Liver (tissue), 9 donors: ENCODE data around the gene USO1. TPM values are rescaled to one million over a fixed set of nuclear protein-coding genes. Genes with fewer than 3 reads are reported as not detected.

Experiments used
- DNase-seq: peaks from one replicate; pipeline ENCODE4 v3.0.0-alpha.2; 2017; ENCODE audit warnings: low spot score
- H3K27ac ChIP-seq, 2 donors: one replicate each; pipeline ENCODE4 v1.7.0; 2013; ENCODE audit warnings: inconsistent platforms in 2 of 2, low read length in 2 of 2, control low read depth in 1 of 2, low read depth in 1 of 2, mild to moderate bottlenecking in 1 of 2
- H3K27me3 ChIP-seq, 4 donors: one replicate each; pipeline versions ENCODE4 v1.6.1 to v1.7.0; 2013; ENCODE audit warnings: low read length in 3 of 4, inconsistent platforms in 1 of 4, mild to moderate bottlenecking in 1 of 4, moderate library complexity in 1 of 4; ENCODE audit not compliant: control insufficient read depth in 4 of 4, insufficient read depth in 4 of 4
- H3K36me3 ChIP-seq, 4 donors: one replicate each; pipeline versions ENCODE4 v1.6.1 to v1.7.0; 2013; ENCODE audit warnings: low read length in 3 of 4, mild to moderate bottlenecking in 3 of 4, low read depth in 1 of 4, moderate library complexity in 1 of 4; ENCODE audit not compliant: control insufficient read depth in 4 of 4, insufficient read depth in 3 of 4
- H3K4me1 ChIP-seq, 4 donors: one replicate each; pipeline versions ENCODE4 v1.6.1 to v1.7.0; 2013; ENCODE audit warnings: low read length in 3 of 4, mild to moderate bottlenecking in 3 of 4, moderate library complexity in 1 of 4; ENCODE audit not compliant: control insufficient read depth in 4 of 4, insufficient read depth in 4 of 4
- H3K4me3 ChIP-seq, 3 donors: one replicate each; pipeline versions ENCODE4 v1.6.1 to v1.7.0; 2013; ENCODE audit warnings: low read length in 3 of 3, control low read depth in 1 of 3, low read depth in 1 of 3, mild to moderate bottlenecking in 1 of 3
- H3K9ac ChIP-seq, 2 donors: one replicate each; pipeline ENCODE4 v1.7.0; 2013; ENCODE audit warnings: low read length in 2 of 2, mild to moderate bottlenecking in 2 of 2, moderate library complexity in 2 of 2, control low read depth in 1 of 2, low read depth in 1 of 2
- H3K9me3 ChIP-seq, 4 donors: one replicate each; pipeline versions ENCODE4 v1.6.1 to v1.7.0; 2013; ENCODE audit warnings: low read length in 3 of 4; ENCODE audit not compliant: control insufficient read depth in 4 of 4
- GABPA ChIP-seq, 2 donors: IDR thresholded peaks in 1 of 2; conservative IDR thresholded peaks in 1 of 2; 2 replicates each; pipeline ENCODE4 v1.6.1; 2016; ENCODE audit warnings: antibody characterized with exemption in 2 of 2, mild to moderate bottlenecking in 1 of 2, moderate library complexity in 1 of 2
- HNF4A ChIP-seq, 2 donors: conservative IDR thresholded peaks; 2 replicates each; pipeline ENCODE4 v1.6.1; 2016; ENCODE audit warnings: antibody characterized with exemption in 2 of 2, mild to moderate bottlenecking in 2 of 2
- HNF4G ChIP-seq: IDR thresholded peaks from 2 replicates; pipeline ENCODE4 v1.6.1; 2016; ENCODE audit warnings: antibody characterized with exemption
- JUND ChIP-seq, 2 donors: IDR thresholded peaks; 2 replicates each; pipeline ENCODE4 v1.6.1; 2016; ENCODE audit warnings: antibody characterized with exemption in 2 of 2
- NR2F2 ChIP-seq: IDR thresholded peaks from 2 replicates; pipeline ENCODE4 v1.6.1; 2016; ENCODE audit warnings: antibody characterized with exemption
- RAD21 ChIP-seq, 2 donors: IDR thresholded peaks; 2 replicates each; pipeline ENCODE4 v1.6.1; 2016; ENCODE audit warnings: antibody characterized with exemption in 2 of 2, mild to moderate bottlenecking in 2 of 2
- SP1 ChIP-seq: IDR thresholded peaks from 2 replicates; pipeline ENCODE4 v1.6.1; 2018; ENCODE audit warnings: antibody characterized with exemption, mild to moderate bottlenecking
- TAF1 ChIP-seq: conservative IDR thresholded peaks from 2 replicates; pipeline ENCODE4 v1.6.1; 2016; ENCODE audit warnings: antibody characterized with exemption, mild to moderate bottlenecking
- YY1 ChIP-seq: IDR thresholded peaks from 2 replicates; pipeline ENCODE4 v1.6.1; 2016; ENCODE audit warnings: antibody characterized with exemption, mild to moderate bottlenecking
- WGBS: extraction: QIAGEN DNeasy Blood & Tissue Kit; methylation state at CpG from one replicate; pipeline ENCODE4 v1.1.7; 2013; 5-methylcytosine and 5-hydroxymethylcytosine counted together
- polyA plus RNA-seq, 2 donors: library from polyadenylated mRNA; stranded (reverse) in 1 of 2; unstranded in 1 of 2; fragments of 200-250 nt in 1 of 2; fragments of >200 nt in 1 of 2; fragmentation: Nextera tagmentation in 1 of 2; extraction: Ambion mirVana in 1 of 2; gene quantifications; one replicate each; pipeline versions ENCODE4 v1.2.1 to v1.2.3, GENCODE V29; 2013 to 2015
- total RNA-seq, 2 donors: library from RNA; depleted of rRNA; stranded (reverse); fragments of >200 nt; gene quantifications; one replicate each; pipeline ENCODE4 v1.2.3, GENCODE V29; 2014
- TF ChIP-seq, protein P1 (sequence below): IDR thresholded peaks from 2 replicates; pipeline ENCODE4 v1.6.1; 2016; ENCODE audit warnings: antibody characterized with exemption
- TF ChIP-seq, protein P2 (sequence below): fragments of 150-350 bp; IDR thresholded peaks from 2 replicates; pipeline ENCODE4 v1.5.1; 2017; ENCODE audit warnings: improper control_type of control experiment, low read depth, low read length; ENCODE audit not compliant: missing input control
- TF ChIP-seq, protein P3 (sequence below): IDR thresholded peaks from 2 replicates; pipeline ENCODE4 v1.6.1; 2016; ENCODE audit warnings: antibody characterized with exemption
- donor health status: healthy.
- donor health status: healthy.
- donor health status: healthy.
- donor health status: healthy.
- donor health status: healthy.

Gene USO1
- total and polyA plus RNA-seq, 4 donors = 18.4 to 77.0 (median 39.5) TPM

DNA sequence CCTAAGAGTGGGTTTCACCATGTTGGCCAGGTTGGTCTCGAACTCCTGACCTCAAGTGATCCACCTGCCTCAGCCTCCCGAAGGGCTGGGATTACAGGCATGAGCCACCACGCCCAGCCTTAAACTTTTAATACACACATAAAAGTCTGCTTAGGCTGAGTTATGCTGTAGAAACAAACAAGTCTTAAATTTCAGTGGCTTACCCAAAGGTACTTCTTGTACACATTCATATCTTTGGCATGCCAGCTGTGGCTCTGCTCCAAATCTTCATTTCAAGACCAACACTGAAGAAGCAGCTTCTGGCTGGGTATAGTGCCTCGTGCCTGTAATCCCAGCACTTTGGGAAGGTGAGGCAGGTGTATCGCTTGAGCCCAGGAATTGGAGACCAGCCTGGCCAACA lies 97.6 kb downstream of the USO1 start:
- TF ChIP-seq SP1 = no peak
- TF ChIP-seq, protein P1, sequence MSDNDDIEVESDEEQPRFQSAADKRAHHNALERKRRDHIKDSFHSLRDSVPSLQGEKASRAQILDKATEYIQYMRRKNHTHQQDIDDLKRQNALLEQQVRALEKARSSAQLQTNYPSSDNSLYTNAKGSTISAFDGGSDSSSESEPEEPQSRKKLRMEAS = no peak
- 85% methylated on average over 5 of the region's 5 CpGs for WGBS
- Histone ChIP-seq H3K4me3 (no peak overlapping the region), H3K27ac (no peak overlapping the region), H3K36me3 (no peaks in the 10 kb centered on the region), H3K27me3 (no peaks in the 10 kb centered on the region), H3K4me1 (no peaks in the 10 kb centered on the region), H3K9ac (no peak overlapping the region), H3K9me3 (no peaks in the 10 kb centered on the region)
- no peak for DNase-seq

DNA sequence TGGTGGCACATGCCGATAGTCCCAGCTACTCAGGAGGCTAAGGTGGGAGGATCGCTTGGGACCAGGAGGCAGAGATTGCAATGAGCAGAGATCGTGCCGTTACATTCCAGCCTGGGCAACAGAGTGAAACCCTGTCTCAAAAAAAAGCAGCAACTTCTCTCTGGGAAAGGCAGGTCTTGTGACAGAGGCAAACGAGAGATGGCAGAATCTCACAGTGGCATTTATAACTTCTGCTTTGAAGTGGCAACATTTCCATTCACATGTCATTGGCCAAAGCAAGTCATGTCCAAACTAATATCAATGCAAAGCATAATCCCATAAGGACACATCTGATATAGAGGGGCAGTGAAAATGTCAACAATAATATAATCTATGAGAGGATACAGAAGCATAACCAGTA lies 98.0 kb downstream of the USO1 start:
- 91% methylated on average over 5 of the region's 5 CpGs for WGBS
- H3K9me3 ChIP-seq = no peaks in the 10 kb centered on the region
- H3K36me3 ChIP-seq = no peaks in the 10 kb centered on the region
- no peak overlapping the region for H3K9ac ChIP-seq
- no peak for TF ChIP-seq RAD21 (IDR thresholded peaks at IDR 0.05)
- TF ChIP-seq YY1 = no peak
- TF ChIP-seq JUND (IDR thresholded peaks at IDR 0.05) = no peak
- H3K27ac ChIP-seq = no peak overlapping the region
- H3K27me3 ChIP-seq = no peaks in the 10 kb centered on the region
- H3K4me1 ChIP-seq = no peaks in the 10 kb centered on the region
- H3K4me3 ChIP-seq = no peak overlapping the region
- DNase-seq = no peak

DNA sequence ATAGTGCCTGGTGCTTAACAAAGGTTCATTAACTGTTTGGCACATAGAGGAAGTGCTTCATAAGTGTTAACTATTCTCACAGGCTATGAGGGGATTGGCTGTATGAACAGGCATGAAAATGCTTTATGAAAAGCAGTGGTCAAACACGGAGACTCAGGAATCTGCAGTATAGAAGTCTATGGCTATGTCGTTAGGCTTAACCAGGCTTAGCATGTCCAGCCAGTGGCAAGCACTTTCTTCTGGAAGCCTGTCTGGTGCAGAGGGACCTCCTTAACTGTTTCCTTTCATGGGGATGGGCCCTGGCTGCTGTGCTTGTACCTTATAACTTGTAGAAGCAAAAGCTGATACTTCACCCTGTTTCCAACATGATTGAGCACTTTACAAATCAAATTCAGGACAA lies 99.4 kb downstream of the USO1 start:
- WGBS = 74% methylated on average over 2 of the region's 2 CpGs
- Histone ChIP-seq H3K4me3 (no peak overlapping the region), H3K4me1 (no peaks in the 10 kb centered on the region), H3K27me3 (no peaks in the 10 kb centered on the region), H3K9ac (no peak overlapping the region), H3K36me3 (no peaks in the 10 kb centered on the region), H3K27ac (no peak overlapping the region), H3K9me3 (no peaks in the 10 kb centered on the region)
- no peak for DNase-seq
- TF ChIP-seq, protein P2, sequence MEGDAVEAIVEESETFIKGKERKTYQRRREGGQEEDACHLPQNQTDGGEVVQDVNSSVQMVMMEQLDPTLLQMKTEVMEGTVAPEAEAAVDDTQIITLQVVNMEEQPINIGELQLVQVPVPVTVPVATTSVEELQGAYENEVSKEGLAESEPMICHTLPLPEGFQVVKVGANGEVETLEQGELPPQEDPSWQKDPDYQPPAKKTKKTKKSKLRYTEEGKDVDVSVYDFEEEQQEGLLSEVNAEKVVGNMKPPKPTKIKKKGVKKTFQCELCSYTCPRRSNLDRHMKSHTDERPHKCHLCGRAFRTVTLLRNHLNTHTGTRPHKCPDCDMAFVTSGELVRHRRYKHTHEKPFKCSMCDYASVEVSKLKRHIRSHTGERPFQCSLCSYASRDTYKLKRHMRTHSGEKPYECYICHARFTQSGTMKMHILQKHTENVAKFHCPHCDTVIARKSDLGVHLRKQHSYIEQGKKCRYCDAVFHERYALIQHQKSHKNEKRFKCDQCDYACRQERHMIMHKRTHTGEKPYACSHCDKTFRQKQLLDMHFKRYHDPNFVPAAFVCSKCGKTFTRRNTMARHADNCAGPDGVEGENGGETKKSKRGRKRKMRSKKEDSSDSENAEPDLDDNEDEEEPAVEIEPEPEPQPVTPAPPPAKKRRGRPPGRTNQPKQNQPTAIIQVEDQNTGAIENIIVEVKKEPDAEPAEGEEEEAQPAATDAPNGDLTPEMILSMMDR = no peak
- TF ChIP-seq, protein P3, sequence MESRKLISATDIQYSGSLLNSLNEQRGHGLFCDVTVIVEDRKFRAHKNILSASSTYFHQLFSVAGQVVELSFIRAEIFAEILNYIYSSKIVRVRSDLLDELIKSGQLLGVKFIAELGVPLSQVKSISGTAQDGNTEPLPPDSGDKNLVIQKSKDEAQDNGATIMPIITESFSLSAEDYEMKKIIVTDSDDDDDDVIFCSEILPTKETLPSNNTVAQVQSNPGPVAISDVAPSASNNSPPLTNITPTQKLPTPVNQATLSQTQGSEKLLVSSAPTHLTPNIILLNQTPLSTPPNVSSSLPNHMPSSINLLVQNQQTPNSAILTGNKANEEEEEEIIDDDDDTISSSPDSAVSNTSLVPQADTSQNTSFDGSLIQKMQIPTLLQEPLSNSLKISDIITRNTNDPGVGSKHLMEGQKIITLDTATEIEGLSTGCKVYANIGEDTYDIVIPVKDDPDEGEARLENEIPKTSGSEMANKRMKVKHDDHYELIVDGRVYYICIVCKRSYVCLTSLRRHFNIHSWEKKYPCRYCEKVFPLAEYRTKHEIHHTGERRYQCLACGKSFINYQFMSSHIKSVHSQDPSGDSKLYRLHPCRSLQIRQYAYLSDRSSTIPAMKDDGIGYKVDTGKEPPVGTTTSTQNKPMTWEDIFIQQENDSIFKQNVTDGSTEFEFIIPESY = no peak
- no peak for TF ChIP-seq TAF1
- no peak for TF ChIP-seq HNF4A (conservative IDR thresholded peaks at IDR 0.05)
- no peak for TF ChIP-seq GABPA (IDR thresholded peaks at IDR 0.05 in 1 of 2, conservative IDR thresholded peaks at IDR 0.05 in 1 of 2)
- TF ChIP-seq HNF4G = no peak
- TF ChIP-seq SP1 = no peak
- no peak for TF ChIP-seq YY1
- TF ChIP-seq JUND (IDR thresholded peaks at IDR 0.05) = no peak
- no peak for TF ChIP-seq NR2F2
- TF ChIP-seq RAD21 (IDR thresholded peaks at IDR 0.05) = no peak
